ES-I3 (cell line): ENCODE results near the gene SVIL.
A peak's percentile ranks its signal among the peaks of the same experiment; 100 is the strongest.
"Not testable (repeated sequence)": the region's sequence is repeated elsewhere in the genome, so short reads cannot be mapped to it uniquely, and the experiment has no call there.

Experiments used
- H3K36me3 ChIP-seq: 2 replicates; pipeline ENCODE4 v1.6.1; 2013; ENCODE audit warnings: mild to moderate bottlenecking, low read length, control low read depth, moderate library complexity; ENCODE audit not compliant: insufficient read depth
- H3K4me1 ChIP-seq: 2 replicates; pipeline ENCODE4 v1.6.1; 2013; ENCODE audit warnings: mild to moderate bottlenecking, control low read depth, low read length; ENCODE audit not compliant: insufficient read depth
- H3K9ac ChIP-seq: 2 replicates; pipeline ENCODE4 v1.6.1; 2013; ENCODE audit warnings: low read depth, mild to moderate bottlenecking, low read length, moderate library complexity
- H3K9me3 ChIP-seq: 2 replicates; pipeline ENCODE4 v1.6.1; 2013; ENCODE audit warnings: mild to moderate bottlenecking, low read length, moderate library complexity; ENCODE audit not compliant: control insufficient read depth, insufficient read depth

Gene SVIL

DNA sequence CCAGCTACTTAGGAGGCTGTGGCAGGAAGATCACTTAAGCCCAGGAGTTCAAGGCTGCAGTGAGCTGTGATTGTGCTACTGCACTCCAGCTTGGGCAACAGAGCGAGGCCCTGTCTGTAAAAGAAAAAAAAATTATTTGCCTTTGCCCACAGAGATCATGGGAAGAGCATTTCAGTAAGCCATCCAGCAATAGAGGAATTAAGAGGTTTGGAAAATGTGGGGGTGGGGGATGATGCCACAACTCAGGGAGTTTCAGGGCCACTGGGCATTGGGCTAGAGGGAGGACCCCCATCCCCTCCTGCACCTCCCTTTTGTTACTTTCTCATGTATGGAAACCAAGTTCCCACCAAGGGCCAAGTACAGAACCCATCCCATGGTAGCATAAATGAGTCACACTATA lies 38.4 kb downstream of the SVIL start:
- Histone ChIP-seq H3K36me3 (no peaks in the 10 kb centered on the region; the same call in 1 of the 2 replicates), H3K4me1 (no peaks in the 10 kb centered on the region), H3K9me3 (no peaks in the 10 kb centered on the region; the same call in 1 of the 2 replicates), H3K9ac (no peak overlapping the region)

DNA sequence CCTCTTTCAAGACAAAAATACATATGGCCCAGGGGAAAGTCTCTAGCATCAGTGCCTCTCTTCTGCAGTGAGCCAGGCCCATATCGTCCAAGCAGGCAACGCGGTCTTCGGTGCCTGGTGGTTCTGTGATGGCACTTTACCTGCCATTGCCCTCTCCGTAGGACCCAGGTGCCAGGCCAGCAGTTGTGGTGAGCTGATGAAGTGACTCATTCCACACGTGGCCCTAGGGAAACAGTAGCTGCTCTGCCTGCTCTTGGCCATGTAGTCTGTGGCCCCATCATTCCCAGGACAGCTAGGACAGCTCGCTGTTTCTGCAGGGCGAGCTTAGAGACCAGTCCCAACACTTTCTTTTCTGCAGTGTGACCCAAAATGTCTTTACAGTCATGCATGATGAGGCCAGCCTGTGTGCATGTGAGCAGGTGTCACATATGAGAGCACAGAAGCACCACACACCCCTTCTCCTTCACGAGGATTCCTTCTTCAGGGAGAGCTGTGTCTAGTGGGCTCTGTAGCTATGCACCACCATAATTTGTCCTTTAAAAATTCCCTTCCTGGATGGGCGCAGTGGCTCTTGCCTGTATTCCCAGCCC lies 39.0 kb downstream of the SVIL start:
- Histone ChIP-seq H3K9me3 (no peaks in the 10 kb centered on the region; the same call in 1 of the 2 replicates), H3K9ac (no peak overlapping the region), H3K36me3 (no peaks in the 10 kb centered on the region; the same call in 1 of the 2 replicates), H3K4me1 (no peaks in the 10 kb centered on the region; the same call in 1 of the 2 replicates)

DNA sequence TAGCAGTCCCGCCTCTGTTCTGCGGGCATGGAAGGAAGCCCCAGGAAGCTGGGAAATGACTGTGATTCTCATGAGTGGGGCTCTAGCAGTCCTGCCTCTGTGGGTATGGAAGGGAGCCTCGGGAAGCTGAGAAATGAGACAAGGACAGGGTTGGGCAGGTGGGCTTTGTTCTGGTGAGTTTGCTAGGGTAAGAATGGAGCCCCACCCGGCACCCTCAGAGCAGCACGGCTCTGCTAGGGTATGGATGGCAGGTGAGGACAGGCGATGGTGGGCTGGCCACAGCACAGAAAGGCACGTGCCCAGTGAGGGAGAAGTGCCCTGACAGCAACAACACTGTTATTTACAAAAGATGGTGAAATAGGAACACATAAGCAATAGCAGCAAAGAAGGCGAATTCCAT lies 39.6 kb downstream of the SVIL start:
- H3K9ac ChIP-seq: no peak overlapping the region
- H3K4me1 ChIP-seq: peaks cover 4% of the 10 kb centered on the region
- H3K9me3 ChIP-seq: no peaks in the 10 kb centered on the region; the same call in 1 of the 2 replicates
- H3K36me3 ChIP-seq: no peaks in the 10 kb centered on the region; the same call in 1 of the 2 replicates

DNA sequence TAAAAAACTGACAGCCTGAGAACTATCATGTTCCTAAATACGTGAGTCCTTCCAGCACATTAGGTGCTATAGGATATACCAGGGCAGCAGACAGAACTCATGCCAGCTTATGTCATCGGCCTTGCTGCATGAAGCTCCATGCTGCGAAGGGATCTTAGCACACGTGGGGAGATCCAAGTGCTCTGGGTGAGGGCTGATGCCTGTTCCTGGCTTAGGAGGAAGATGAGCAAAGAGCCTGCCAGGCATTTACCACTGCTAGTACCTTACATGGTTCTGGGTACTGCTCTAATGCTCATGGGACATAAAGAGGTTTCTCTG lies 43.2 kb downstream of the SVIL start:
- Histone ChIP-seq H3K4me1 (peaks cover 30% of the 10 kb centered on the region), H3K9me3 (no peaks in the 10 kb centered on the region; the same call in 1 of the 2 replicates), H3K9ac (no peak overlapping the region), H3K36me3 (no peaks in the 10 kb centered on the region)

DNA sequence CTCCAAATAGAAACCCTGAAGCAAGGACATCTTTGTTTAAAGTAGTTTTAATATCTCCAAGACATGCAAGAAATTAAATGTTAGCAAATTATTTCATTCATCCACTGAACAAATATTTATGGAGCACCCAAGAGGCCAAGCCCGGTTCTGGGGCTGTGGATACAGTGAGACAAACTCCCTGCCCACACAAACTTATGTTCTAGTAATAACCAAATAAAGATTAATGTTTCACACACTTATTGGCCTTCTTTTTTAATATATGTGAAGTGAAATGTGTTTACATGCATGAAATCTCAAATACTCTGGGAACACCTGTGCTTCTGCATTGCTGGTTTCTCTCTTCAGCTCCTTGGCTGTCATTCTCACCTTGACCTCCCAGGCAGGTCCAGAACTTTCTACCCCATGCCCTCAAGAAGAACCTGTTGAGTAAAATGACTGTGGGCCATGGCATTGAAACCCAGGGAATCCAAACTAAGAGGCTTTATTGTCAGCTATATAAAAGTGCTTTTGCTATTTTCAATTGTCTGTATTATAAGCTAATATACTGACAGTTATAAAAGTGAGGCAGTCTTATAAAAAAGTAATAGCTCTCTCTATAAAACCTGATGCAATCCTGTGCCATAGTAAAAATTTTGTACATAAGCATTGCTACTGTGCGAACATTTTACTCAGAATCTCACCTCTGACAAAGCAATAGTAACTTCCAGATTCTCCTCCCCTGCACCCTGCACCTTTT lies 43.7 kb downstream of the SVIL start:
- no peak overlapping the region for H3K9ac ChIP-seq
- peaks cover 30% of the 10 kb centered on the region for H3K4me1 ChIP-seq
- H3K9me3 ChIP-seq: no peaks in the 10 kb centered on the region; the same call in 1 of the 2 replicates
- H3K36me3 ChIP-seq: no peaks in the 10 kb centered on the region

DNA sequence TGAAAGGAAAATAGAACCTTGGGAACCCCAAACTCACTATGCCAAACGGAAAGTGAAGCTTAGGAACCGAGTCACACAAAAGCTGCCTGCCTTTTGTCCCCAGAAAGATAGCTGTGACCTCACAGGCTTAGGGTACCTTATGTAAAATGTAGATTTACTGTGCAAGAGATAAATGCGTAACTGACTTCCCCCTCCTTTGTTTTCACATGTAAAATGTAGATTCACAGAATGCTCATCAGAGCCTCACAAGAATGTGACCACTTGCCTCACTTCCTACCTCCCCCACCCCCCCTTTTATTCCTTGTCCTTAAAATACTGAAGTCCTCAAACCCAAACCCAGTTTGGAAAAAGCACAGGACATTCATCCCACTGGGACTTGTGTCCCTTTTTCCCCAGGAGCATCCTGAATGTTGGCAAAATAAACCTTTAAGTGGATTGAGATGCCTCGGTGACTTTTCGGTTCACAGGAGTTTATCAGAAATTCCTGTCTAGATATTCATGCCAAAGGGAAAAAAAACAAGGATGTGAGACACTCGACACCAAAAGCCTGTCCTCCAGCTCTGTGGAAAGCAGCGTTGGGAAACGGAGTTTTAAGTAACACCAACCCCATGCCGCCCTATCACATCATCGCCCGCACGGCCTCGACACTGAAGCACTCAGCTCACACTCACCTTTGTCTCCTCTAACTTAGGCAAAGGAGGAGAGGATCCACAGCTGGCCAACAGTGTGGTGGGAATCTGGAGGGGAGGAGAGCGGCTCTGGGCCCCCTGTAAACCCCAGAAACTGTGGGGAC lies 45.9 kb downstream of the SVIL start:
- peaks cover 30% of the 10 kb centered on the region for H3K4me1 ChIP-seq
- no peaks in the 10 kb centered on the region for H3K9me3 ChIP-seq
- H3K36me3 ChIP-seq: peaks cover 2% of the 10 kb centered on the region; the same call in 1 of the 2 replicates
- peak overlapping the region; percentile 22 for H3K9ac ChIP-seq

DNA sequence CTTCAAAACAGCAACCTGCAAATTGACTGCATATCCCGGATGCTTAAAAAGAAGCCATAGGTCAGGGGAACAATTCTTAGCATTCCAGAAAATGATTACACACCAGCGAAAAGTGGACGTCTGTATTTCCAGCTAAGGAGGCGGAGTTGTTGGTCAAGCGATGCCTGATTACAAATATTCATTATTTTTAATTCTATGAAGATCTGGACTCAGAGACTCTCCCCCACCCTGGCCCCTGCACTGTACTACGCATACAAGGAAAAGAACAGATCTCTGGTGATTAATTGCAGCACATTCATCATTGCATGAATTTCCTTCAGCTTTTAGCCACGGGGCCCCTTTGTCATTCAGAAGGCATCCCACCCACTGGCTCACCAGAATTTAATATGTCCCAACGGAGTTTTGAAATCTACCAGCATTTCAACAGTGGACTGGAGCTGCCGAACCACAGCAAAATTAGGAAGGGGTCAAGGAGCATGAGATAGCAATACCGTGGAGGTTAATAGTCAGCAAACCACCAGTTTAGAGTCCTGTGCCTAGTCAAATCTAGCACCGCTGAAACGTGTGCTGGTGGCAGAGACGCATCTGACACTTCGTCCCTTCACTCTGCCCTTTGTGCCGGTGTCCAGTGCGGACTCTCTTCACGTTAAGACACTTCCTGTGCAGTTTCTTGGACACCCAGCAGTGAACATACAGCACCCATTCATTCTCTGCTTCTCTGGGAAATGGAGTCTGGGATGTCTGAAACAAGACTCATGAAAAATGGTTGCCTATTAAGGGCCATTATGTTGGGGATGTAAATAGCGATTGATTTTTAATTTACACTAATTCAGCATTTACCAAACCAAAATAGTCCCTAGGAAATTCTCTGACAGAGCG lies 46.8 kb downstream of the SVIL start:
- not testable (repeated sequence) for H3K9me3 ChIP-seq, H3K36me3 ChIP-seq
- Histone ChIP-seq H3K4me1 (peaks cover 30% of the 10 kb centered on the region), H3K9ac (peak overlapping the region; percentile 3; the same call in 1 of the 2 replicates)

DNA sequence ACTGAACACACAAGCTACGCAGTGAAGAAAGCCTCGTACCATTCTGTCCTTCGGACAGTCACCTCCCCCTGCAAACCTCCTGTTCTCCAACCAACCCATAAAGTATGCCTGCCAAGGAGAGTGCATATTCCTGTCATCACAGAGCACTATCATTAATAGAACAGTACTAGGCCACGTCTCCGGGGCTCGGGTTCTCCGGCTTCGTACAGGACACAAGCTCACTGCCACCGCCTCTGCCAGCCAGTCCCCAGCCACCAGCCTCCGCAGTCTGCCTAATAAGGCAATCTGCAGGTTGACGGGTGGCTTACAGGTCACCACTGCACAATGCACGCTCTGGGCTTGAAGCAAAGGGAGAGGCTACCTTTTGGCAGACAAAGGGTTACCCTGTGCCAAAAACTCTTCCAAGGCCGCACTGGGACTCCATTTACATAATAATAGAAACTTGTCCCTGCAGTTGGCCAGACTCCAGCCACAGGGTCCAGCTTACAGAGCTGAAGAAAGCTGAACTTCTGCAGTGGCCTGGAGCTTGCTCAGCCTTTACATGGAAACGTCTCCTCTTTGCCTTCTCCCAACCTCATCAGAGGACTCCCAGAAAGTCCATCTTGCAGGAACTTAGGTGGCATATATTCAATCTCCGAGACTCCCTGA lies 47.5 kb downstream of the SVIL start:
- H3K9me3 ChIP-seq, H3K9ac ChIP-seq, H3K36me3 ChIP-seq: not testable (repeated sequence)
- H3K4me1 ChIP-seq: peaks cover 30% of the 10 kb centered on the region

DNA sequence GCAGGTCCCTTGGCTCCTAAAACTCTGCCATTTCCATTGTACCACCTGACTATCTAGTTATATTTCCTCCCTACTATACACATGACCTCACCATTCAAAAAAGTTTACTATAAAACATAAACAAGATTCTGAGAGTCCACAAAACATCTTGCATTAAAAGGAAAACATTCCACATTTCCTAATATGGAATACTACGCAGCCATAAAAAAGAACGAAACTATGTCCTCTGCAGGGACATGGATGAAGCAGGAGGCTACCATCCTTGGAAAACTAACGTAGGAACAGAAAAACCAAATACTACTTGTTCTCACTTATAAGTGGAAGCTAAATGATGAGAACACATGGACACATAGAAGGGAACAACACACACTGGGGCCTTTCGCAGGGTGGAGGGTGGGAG lies 48.3 kb downstream of the SVIL start:
- no peak overlapping the region for H3K9ac ChIP-seq
- H3K9me3 ChIP-seq: no peaks in the 10 kb centered on the region
- H3K36me3 ChIP-seq: peaks cover 3% of the 10 kb centered on the region; the same call in 1 of the 2 replicates
- H3K4me1 ChIP-seq: peaks cover 30% of the 10 kb centered on the region

DNA sequence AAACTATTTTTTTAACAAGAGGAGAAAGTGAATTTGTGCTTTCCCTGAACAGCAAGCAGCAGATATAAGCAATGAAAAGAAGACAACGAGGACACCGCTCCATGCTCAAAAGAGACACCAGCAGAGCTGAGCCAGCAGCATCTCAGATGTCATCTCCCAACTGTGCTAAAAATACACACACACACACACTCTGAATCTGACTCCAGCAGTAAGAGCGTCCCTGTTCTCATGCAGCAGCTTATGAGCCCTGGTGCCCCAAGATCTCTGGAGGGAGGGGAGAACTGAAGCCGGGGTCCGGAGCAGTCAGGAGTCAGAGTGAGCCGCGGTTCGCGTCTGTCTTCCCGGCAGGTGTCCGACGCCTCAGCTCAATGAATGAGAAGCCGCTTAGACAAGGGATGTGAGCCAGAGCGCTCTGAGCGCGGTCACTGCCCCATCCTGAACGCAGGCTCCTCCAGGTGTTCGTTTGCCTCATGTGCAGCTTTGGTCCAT lies 49.2 kb downstream of the SVIL start:
- H3K4me1 ChIP-seq: peaks cover 30% of the 10 kb centered on the region
- H3K9ac ChIP-seq: no peak overlapping the region
- H3K9me3 ChIP-seq: no peaks in the 10 kb centered on the region

DNA sequence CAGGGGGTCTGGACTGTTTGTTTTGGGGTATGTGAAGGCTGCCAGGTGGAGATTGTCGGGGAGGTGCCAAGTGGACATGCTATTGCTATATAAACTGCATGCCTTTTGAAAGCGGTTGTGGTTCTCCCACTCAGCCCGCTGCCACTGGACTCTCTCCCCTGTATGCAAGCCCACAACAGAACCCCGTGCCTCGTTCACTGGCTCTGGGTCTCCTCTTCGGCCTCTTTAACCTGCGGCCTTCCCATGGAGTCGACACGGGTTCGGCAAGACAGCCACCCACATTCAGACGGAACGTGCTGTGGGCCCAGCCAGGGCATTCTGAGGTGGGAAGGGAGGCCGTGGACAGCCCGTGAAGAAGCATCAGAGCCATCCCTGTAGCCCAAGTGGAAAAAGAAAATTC lies 50.3 kb downstream of the SVIL start:
- peaks cover 3% of the 10 kb centered on the region; the same call in 1 of the 2 replicates for H3K36me3 ChIP-seq
- no peaks in the 10 kb centered on the region for H3K9me3 ChIP-seq
- H3K4me1 ChIP-seq: peaks cover 21% of the 10 kb centered on the region
- no peak overlapping the region for H3K9ac ChIP-seq

More for the DNA sequence above, 49.2 kb downstream of the SVIL start:
- H3K36me3 ChIP-seq: peaks cover 3% of the 10 kb centered on the region; the same call in 1 of the 2 replicates

DNA sequence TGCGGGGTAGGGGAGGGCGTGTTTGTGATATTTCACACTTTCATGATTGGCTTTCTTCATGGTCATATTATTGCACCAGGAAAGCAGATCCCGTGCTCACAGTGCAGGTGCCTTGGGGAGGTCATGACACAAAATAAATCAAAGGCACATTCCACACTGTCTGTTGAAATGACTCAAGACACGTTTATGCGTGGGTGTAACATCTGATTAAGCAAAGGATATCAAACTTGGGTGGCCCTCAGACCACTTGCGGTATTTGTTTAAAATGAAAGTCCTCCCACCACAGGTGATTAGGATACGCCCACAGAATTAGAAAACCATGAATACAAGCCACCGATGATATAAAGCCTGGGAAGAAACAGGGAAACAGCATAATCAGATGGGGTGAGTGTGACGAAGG lies 51.1 kb downstream of the SVIL start:
- peaks cover 13% of the 10 kb centered on the region for H3K4me1 ChIP-seq
- peaks cover 3% of the 10 kb centered on the region; the same call in 1 of the 2 replicates for H3K36me3 ChIP-seq
- no peaks in the 10 kb centered on the region for H3K9me3 ChIP-seq
- no peak overlapping the region for H3K9ac ChIP-seq

DNA sequence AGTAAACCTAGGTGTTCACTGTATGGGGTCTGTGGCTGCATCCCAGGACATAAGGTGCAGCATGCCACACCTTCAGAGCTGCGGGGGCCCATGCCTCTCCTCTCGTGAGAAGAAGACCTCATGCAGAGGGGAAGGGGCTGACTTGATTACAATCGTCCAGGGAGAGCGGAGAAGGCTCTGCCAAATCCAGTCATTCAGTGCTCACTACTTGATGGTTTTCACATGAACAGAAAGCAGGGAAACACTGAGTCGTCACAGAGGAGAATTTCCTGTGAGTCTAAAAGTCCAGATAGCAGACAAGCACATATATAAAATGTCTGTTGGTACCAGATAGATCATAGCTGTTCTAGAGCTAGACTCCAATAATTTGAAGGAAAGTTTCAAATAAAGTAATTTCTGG lies 52.0 kb downstream of the SVIL start:
- H3K9ac ChIP-seq, H3K4me1 ChIP-seq, H3K36me3 ChIP-seq, H3K9me3 ChIP-seq: not testable (repeated sequence)
